Esophagus mucosa (tissue), 1 donor: Measurements from ENCODE around the gene BORCS5. TPM values are rescaled to one million over a fixed set of nuclear protein-coding genes. Genes with fewer than 3 reads are reported as not detected.

ENCODE experiments used
- ATAC-seq: fragments of 200-7000 bp; cut with Tn5 transposase; one replicate; pipeline ENCODE4 v1.9.1; 2020
- total RNA-seq: library from RNA; stranded (reverse); gene quantifications from one replicate; pipeline ENCODE4 v1.2.4, GENCODE V29; 2023
- donor health status: DM: yes; HTN: yes; CAD: no.

The BORCS5 gene
- total RNA-seq, 1 donor from 2014 or later, result 17.9 TPM

DNA sequence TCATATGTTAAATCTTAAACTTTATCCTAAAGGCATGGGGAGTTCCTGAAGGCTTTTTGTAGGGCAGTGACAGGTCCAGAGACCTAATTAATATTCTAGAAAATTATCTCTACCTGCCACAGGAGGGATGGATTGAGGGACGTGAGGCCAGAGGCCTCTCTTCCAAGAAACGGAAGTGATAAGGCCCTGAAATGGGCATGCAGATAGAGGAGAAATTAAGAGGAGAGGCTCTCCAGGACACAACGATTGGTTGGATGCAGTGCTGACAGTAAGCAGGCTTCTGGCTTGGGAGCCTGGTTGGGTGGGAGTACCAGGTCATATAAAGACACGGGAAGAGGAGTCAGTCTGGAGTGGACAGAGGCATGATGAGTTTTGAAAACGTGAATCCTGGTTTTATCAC is 3.1 kb upstream of the BORCS5 start:
- no peak for ATAC-seq

DNA sequence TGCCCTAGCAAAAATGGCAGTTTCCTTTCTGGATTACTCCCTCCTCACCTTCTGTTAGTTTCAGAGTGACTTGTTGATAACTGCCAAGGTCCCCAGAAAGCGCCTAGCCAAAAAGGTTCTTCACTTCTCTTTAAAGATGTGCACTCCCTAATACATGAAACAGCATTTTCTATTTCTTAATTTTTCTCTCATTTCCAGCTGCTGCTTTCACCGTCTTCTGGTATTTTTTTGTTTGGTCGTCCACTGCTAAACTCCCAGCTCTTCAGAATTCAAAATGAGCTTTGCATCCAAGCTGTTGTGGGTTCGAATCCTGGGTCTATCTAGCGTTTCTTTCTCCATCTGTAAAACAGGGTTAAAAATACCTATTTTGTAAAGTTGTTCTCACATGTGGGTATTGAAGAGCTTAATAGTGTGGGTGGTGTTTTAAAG is 397 bp upstream of the BORCS5 start:
- no peak for ATAC-seq

DNA sequence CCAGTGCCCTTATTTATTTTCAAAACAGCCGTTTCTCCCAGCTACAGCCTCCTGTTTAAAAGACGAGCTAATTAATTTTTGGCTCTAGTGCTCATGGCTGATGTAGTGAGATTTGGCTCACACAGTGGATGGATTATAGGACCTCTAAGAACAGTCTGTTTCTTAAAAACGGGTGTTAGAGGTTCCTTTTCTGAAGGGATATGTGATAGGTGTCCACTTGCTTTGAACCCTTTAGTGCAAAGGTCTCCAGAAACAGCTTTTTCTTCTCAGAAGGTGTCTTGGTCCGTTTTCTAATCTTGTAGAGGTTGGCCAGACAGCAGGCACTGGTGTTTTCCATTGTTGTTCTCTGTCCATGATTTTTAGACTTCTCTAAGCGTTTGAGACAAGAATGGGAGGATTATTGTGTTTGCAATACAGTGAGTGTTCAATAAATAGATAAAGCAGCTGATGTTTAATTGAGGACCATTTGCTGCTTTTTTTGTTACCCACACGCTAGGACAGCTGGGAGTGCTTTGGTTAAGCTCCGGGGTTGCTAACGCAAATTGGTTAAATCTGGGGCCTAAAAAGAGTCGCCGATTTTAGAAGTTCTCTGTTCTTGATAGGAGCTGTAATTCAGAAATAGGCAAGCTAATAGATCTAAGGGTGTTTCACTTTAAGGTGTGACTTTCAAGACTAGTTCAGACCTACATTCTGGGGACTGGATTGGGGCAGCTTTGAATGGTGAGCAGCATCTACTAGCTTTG is 1.0 kb downstream of the BORCS5 start:
- ATAC-seq, result peak; percentile 2

DNA sequence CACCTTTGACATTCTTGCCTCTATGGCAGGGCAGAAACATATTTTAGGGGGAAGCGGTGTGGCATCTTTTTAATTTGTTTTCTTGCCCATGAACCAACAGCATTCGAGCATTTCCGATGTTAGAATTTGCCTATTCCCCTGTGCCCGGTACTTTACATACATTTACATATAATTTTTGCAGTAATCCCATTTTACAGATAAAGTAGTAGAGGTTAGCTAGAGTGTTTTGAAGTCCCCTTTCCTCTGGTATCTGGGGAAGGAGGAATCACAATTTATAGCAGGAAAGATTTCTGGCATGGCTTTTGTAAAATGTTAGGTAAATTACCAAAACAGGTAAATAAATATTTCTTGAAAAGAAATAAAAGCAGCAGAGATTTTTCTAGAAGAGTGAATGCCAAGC is 1.6 kb downstream of the BORCS5 start:
- no peak for ATAC-seq

DNA sequence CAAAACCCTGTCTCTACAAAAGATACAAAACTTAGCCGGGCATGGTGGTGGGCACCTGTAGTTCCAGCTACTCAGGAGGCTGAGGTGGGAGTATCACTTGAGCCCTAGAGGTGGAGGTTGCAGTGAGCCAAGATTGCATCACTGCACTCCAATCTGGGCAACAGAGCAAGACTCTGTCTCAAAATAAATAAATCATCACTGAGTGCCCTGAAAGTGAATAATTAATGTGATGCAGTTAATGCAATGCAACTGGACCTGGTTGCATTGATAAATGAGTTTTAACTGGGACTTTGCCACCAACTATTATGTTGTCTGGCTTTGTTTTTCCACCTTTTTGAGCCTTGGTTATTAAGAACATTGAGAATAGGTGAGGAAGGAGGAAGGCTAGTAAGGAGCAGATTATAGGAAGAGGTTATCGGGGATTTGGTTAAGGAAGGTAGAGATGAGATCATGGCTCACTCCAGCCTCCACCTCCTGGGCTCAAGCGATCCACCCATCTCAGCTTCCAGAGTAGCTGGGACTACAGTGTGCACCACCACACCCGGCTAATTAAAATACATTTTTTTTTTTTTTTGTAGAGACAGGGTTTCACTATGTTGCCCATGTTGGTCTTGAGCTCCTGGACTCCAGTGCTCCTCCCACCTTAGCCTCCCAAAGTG is 8.0 kb downstream of the BORCS5 start:
- ATAC-seq, result no peak

DNA sequence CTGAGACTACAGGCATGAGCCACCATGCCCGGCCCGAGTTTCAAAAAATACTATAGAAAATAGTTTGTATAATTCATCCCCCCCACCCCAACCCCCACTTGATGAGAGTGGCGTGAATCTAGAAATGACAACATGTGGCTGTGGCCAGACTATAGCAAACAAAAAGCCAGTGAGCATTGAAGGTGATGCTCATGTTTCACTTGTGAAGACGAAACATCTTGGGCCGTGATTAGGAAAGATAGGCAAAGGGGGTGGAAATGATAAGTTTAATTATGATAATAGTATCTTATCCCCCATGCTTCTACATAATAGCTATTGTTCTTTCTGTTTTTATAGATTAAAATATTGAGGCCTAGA is 8.5 kb downstream of the BORCS5 start:
- peak; percentile 18 for ATAC-seq

DNA sequence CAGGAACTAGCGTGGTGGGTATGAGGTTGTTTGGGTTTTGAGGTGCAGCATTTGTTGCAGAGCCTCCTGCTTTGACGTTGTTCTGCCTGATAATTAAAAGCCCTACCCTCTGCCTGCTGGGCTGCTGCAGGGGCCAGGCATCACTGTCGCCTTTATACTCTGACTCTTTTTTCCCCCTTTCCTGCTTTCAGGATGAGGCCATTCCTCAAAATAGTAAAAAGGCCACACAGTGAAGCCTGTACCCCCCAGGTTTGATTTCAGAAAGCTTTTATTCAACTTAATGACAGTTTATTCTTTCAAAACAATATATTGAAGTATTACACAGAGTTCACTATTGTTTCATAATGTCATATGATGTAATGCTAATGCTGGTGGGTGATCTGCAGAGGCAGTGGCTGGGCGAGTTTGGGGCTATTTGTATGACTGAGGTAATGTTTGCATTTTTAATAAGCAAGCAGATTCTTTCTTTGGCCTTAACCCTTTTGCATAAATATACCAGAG is 9.1 kb downstream of the BORCS5 start:
- ATAC-seq, result peak; percentile 42

DNA sequence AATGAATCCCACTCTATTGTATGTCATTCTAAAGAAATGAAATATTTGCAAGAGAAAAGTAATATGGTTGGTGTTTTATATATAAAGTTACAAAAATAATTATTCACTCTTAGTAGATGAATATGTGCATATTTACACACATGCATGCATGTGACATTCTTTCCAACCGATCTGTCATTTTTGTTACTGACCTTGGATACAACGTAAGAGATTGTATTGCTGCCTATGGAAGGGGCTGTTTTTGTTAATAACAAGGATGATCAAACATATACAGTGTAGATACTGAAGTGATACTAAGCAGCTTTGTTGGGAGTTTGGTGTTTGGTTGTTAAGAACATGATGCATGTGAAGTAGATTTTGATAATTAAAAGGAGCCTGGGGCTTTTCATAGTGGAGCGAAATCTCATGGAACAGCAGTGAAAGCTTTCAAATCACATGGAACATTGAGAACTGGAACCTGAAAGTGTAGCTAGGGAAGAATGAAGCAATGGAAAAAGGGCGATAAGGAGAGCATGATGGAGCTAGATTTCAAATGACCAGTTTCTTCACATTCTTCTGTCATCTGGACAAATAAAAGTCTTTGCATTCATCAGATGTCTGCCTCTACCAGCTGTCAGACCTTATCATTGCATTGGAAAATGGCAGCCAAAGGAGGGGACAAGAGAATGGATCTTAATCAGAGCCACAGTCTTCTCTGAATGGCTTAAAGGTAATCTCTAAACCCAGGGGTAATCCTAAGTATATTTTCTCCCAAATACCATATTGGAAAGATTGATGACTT is 10.0 kb downstream of the BORCS5 start:
- no peak for ATAC-seq

DNA sequence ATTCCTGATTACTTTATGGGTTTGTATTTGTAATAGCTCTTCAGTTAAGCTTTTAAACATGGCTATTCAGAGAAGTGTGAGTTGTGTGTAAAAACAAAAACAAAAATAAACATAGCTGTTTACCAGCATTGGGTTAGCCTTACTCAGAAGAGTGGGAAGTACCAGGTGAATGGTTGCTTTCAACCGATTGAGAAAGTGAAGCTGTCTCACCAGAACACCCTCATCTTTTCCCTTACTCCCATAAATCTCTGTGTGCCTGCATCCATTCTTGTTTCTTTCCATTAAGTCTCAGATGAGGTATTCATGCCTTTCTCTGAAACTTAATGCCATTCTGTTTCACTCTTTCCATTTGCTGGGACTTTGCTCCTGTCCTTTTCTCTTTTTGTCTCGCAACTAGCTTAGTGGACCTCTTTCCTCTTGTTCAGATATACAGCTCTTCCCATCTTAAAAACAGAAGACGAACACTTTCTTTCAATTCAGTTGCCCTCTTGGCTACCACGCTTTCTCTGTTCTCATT is 10.7 kb downstream of the BORCS5 start:
- no peak for ATAC-seq

DNA sequence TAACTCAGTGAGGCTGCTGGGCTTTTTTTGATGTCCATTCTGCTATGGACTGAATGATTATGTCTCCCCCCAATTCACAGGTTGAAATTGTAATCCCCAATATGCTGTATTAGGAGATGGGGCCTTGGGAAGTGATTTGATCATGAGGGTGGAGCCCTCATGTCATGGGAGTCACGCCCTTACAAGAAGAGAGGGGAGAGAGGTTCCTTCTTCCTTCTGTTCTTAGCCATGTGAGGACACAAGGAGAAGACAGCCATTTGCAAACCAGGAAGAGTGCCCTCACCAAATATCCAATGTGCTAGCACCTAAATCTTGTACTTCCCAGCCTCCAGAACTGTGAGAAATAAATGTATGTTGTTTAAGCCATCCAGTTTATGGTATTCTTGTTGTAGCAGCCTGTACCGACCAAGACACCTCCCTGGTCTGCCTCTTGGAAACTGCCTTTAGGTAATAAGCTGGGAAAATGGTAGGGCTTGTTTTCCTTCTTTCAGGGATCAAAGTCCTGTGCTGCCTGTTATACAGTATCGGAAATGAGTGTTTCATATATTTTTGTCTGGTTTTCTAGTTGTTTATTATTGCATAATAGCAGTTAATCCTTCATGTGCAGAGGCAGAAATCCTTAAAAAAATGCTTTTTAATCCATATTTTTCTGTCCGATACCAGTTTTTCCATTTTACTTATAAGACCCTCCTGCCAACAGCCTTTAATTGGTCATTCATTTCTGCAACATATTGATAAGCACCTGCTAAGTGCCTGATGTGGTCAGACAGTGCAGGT is 16.3 kb downstream of the BORCS5 start:
- peak; percentile 41 for ATAC-seq

DNA sequence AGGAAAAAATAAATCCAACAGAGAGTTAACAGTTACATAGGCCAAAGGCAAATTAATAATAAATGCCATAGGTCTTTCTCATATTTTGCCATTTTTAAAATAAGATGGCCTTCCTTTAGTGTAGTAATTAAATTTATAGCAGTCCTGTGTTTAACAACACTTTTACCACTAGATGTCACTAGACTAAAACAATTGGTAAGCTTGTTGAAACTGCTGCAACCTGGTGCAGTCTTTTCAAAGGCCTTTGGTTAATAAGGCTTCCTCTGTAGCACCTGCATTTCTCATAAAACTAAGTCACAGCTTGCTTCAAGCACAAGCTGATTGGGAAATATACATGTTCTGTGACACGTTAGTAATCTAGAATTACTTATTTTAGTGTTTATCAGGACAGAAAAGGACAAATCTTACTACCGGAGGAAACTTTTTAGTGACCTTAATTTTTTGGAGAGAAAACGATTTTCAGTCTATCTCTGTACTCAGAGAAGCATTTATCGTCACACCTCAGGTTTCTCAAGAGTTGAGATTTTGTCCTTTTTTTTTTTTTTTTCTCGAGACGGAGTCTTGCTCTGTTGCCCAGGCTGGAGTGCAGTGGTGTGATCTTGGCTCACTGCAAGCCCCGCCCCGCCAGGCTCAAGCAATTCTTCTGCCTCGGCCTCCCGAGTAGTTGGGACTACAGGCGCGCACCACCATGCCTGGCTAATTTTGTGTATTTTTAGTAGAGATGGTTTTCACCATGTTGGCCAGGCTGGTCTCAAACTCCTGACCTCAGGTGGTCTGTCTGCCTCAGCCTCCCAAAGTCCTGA is 20.0 kb downstream of the BORCS5 start:
- ATAC-seq, result peak; percentile 88

DNA sequence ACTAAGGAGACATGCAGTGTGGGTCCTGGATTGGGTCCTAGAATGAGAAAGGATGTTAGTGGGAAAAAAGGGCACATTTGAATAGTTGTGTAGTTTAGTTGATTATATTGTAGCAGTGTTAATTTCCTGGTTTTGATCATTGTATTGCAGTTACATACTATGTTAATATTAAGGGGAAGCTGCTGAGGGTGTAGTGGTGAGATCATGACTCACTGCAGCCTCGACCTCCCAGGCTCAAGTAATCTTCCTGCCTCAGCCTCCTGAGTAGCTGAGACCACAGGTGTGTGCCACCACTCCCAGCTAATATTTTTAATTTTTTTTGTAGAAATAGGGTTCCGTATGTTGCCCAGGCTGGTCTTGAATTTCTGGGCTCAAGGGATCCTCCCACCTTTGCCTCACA is 21.7 kb downstream of the BORCS5 start:
- no peak for ATAC-seq

DNA sequence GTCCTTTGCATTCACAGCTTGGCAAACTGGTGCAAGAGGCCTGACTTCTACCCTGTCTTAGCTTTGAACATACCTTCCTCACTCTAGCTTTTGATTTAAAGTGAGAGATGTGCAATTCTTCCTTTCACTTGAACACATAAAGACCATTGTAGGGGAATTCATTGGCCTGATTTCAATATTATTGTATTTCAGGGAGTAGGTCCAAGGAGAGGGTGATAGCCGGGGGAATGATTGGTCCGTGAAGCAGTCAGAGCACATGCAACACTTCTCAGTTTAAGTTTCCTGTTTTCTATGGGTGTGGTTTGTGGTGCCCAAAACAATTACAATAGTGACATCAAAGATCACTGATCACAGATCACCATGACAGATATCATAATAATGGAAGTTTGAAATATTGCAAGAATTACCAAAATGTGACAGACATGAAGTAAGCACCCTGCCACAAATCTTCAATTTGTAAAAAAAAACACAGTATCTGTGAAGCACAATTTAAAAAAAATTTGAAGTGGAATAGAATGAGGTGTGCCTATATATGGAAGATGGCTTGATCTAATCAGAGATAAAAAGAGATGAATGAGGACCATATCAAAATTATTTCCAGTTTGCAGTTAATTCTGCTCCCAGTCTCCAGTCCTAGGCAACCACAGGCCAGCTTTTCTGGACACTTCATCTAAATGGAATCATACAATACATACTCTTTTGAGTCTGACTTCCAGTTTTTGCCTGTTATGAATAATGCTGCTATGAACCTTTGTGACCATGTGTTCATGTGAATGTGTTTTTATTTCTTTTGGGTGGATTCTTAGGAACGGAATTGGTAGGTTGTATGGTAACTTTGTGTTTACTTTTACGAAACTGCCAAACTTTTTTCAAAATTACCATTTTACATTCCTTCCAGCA is 23.2 kb downstream of the BORCS5 start:
- no peak for ATAC-seq

DNA sequence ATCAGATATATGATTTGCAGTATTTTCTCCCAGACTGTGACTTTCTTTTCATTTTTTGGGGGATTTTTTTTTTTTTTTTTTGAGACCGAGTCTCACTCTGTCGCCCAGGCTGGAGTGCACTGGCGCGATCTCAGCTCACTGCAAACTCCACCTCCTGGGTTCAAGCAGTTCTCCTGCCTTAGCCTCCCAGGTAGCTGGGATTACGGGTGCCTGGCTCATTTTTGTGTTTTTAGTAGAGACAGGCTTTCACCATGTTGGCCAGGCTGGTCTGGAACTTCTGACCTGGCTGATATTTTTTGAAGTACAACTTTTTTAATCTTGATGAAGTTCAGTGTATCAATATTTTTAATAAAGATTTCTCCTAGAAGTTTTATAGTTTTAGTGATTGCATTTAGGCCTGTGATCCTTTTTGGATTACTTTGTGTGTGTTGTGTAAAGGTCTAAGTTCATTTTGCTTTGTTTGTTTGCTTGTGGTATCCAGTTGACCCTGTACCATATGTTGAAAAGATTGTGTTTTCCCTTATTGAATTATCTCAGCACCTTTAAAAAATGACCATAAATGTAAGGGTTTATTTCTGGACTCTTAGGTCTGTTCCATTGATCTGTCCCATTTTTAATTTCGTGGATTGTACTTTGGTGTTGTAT is 24.2 kb downstream of the BORCS5 start:
- ATAC-seq, result no peak

DNA sequence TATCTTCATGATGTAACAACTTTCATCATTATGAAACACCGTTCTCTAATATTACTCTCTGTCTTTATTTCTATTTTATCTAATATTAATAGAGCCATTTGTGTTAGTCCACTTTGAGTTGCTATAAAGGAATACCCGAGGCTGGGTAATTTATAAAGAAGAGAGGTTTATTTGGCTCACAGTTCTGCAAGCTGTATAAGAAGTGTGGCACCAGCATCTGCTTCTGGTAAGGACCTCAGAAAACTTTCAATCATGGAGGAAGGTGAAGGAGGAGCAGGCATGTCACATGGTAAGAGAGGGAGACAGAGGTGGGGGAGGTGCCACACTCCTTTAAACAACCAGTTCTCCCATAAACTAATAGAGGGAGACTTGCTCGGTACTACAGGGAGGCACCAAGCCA is 25.1 kb downstream of the BORCS5 start:
- ATAC-seq, result no peak

DNA sequence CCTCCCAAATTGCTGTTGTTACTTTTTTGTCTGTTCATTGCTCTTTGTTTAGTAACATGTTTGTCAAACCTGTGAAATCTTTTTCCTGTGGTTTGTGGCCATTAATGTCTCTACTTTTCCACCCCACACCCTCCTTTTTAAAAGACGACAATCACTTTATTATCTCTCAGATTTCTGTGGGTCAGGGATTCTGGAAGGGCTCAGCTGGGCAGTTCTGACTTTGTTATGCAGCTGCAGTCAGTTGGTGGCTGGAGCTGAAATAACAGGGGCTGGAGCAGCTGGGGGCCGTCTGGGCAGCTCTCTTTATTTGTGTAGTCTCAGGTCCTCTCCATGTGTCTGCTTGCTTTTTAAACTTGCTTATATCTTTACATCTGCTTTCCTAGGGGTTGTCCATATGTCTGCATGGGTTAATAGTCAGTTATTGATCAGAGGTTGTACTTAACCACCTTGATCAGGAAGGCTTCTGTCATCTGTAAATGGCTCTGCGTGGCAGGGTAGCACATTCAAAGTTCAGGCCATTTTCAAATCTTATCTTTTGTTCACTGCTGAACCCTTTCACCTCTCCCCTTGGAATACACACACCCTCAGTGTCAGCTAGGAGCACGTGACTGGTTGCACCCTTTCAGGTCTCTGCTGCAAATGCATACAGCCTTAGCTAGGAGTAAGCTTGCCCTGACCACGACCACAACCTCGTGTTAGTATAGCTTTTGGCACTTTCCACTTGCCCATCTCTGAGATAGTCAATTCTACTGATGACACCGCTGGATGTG is 27.9 kb downstream of the BORCS5 start:
- ATAC-seq, result no peak

DNA sequence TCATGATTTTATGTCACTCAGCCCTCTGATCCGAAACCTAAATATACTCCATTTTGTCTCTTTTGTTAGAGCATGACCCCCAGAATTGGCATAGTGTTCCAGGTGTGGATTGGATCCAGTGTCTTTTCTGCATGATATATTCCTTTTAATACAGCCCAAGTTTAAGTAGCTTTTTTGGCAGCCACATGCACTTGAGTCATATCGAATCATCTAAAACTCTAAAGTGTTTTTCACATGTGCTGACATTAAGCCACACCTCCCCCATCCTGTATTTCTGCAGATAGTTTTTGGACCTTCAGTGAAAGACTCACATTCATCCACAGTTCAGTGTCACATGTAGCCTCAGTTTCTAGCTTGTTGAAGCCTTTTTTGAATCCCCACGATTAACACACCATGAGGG is 30.6 kb downstream of the BORCS5 start:
- peak; percentile 73 for ATAC-seq

DNA sequence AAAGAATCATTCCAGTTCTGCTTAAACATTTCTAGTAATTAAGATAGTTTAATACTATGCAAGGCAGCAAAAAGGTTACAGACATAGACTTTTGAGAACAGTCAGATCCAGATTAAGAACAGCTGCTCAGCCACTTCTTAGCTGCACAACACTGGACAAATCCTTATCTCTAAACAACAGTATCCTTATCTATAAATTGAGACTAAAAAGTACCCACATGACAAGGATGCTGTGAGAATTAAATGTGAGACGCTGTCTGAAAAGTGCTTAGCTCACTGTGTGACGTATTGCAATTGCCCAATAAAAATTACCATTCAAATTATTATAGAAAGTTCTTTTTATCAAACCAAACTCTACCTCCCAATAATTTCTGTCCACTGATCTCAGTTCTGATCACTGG is 35.5 kb downstream of the BORCS5 start:
- ATAC-seq, result no peak

DNA sequence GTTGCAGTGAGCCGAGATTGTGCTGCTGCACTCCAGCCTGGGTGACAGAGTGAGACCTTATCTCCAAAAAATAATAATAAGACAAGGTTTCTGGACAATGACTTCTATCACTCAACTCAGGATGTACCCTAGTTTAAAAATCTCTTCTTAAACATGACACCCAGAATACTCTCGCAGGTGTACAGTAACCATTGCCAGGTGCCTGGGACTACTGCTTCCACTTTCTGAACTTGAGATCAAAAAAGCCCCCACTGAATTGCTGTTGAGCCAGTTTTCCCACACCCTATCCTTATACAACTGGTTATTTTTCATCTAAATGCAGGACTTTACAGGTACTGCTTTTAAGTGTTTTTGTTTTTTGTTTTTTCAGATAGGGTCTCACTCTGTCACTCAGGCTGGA is 36.3 kb downstream of the BORCS5 start:
- no peak for ATAC-seq
